ENCODE results near the gene TMEM135.

Gene TMEM135

GRCh38 chr11:87323899-87324298 is 286.2 kb downstream of the TMEM135 start:
- Mint-ChIP-seq H3K4me3 (no peak overlapping the region), H3K27ac (no peak overlapping the region), H3K4me1 (no peaks in the 10 kb centered on the region), H3K27me3 (no peaks in the 10 kb centered on the region), H3K9me3 (no peaks in the 10 kb centered on the region)
- DNase-seq, result no peak
- ATAC-seq, result no peak

- ATAC-seq (no peak), DNase-seq (no peak)
- H3K9me3 Mint-ChIP-seq, result no peaks in the 10 kb centered on the region
- no peak overlapping the region for H3K4me3 Mint-ChIP-seq
- no peaks in the 10 kb centered on the region for H3K4me1 Mint-ChIP-seq
- no peaks in the 10 kb centered on the region for H3K27me3 Mint-ChIP-seq
- peak overlapping the region in 1 of 2 donors; percentile 53 for H3K27ac Mint-ChIP-seq
Observed at GRCh38 chr11:87324817-87325489, 287.2 kb downstream of the TMEM135 start.

- ATAC-seq (no peak), DNase-seq (no peak)
- H3K4me3 Mint-ChIP-seq, result no peak overlapping the region
- no peaks in the 10 kb centered on the region for H3K9me3 Mint-ChIP-seq
- H3K4me1 Mint-ChIP-seq, result no peaks in the 10 kb centered on the region
- H3K27ac Mint-ChIP-seq, result no peak overlapping the region
- no peaks in the 10 kb centered on the region for H3K27me3 Mint-ChIP-seq
Observed at GRCh38 chr11:87325490-87325872, 287.7 kb downstream of the TMEM135 start.

GRCh38 chr11:87326594-87326993 is 288.9 kb downstream of the TMEM135 start:
- DNase-seq (no peak), ATAC-seq (no peak)
- H3K4me1 Mint-ChIP-seq, result no peaks in the 10 kb centered on the region
- no peak overlapping the region for H3K4me3 Mint-ChIP-seq
- no peak overlapping the region for H3K27ac Mint-ChIP-seq
- H3K27me3 Mint-ChIP-seq, result no peaks in the 10 kb centered on the region
- peaks cover 5 to 8% of the 10 kb centered on the region in 2 donors for H3K9me3 Mint-ChIP-seq

- Mint-ChIP-seq H3K27ac (no peak overlapping the region), H3K4me3 (no peak overlapping the region), H3K27me3 (no peaks in the 10 kb centered on the region), H3K4me1 (no peaks in the 10 kb centered on the region), H3K9me3 (peaks cover 5 to 26% of the 10 kb centered on the region in 2 donors)
- DNase-seq (no peak), ATAC-seq (no peak)
Observed at GRCh38 chr11:87329172-87329571, 291.4 kb downstream of the TMEM135 start.

- Mint-ChIP-seq H3K9me3 (peaks cover 5 to 27% of the 10 kb centered on the region in 2 donors), H3K27ac (no peak overlapping the region), H3K4me3 (no peak overlapping the region), H3K4me1 (no peaks in the 10 kb centered on the region), H3K27me3 (no peaks in the 10 kb centered on the region)
- ATAC-seq (no peak), DNase-seq (no peak)
Observed at GRCh38 chr11:87330187-87330601, 292.5 kb downstream of the TMEM135 start.

GRCh38 chr11:87331273-87331672 is 293.5 kb downstream of the TMEM135 start:
- ATAC-seq, result no peak
- no peak for DNase-seq
- Mint-ChIP-seq H3K4me1 (no peaks in the 10 kb centered on the region), H3K9me3 (peaks cover 5 to 34% of the 10 kb centered on the region in 2 donors), H3K4me3 (no peak overlapping the region), H3K27me3 (no peaks in the 10 kb centered on the region), H3K27ac (no peak overlapping the region)

- ATAC-seq (no peak), DNase-seq (no peak)
- H3K27ac Mint-ChIP-seq, result no peak overlapping the region
- H3K4me1 Mint-ChIP-seq, result no peaks in the 10 kb centered on the region
- no peak overlapping the region for H3K4me3 Mint-ChIP-seq
- H3K9me3 Mint-ChIP-seq, result peaks cover 21 to 28% of the 10 kb centered on the region in 2 donors
- H3K27me3 Mint-ChIP-seq, result no peaks in the 10 kb centered on the region
Observed at GRCh38 chr11:87338046-87338639, 300.4 kb downstream of the TMEM135 start.

GRCh38 chr11:87339416-87339815 is 301.7 kb downstream of the TMEM135 start:
- ATAC-seq (no peak), DNase-seq (no peak)
- Mint-ChIP-seq H3K27ac (no peak overlapping the region), H3K9me3 (peaks cover 21 to 26% of the 10 kb centered on the region in 2 donors), H3K4me1 (no peaks in the 10 kb centered on the region), H3K4me3 (no peak overlapping the region), H3K27me3 (no peaks in the 10 kb centered on the region)

- DNase-seq, result no peak
- no peak for ATAC-seq
- H3K9me3 Mint-ChIP-seq, result no peaks in the 10 kb centered on the region
- no peaks in the 10 kb centered on the region for H3K4me1 Mint-ChIP-seq
- no peak overlapping the region for H3K27ac Mint-ChIP-seq
- H3K27me3 Mint-ChIP-seq, result peaks cover 2% of the 10 kb centered on the region
- no peak overlapping the region for H3K4me3 Mint-ChIP-seq
Observed at GRCh38 chr11:87347441-87347840, 309.7 kb downstream of the TMEM135 start.

GRCh38 chr11:87347854-87348253 is 310.1 kb downstream of the TMEM135 start:
- DNase-seq, result no peak
- peaks cover 4% of the 10 kb centered on the region for H3K4me1 Mint-ChIP-seq
- no peak overlapping the region for H3K27ac Mint-ChIP-seq
- no peak for ATAC-seq
- no peaks in the 10 kb centered on the region for H3K9me3 Mint-ChIP-seq
- peaks cover 6% of the 10 kb centered on the region for H3K27me3 Mint-ChIP-seq
- H3K4me3 Mint-ChIP-seq, result no peak overlapping the region

- H3K4me1 Mint-ChIP-seq, result peaks cover 12% of the 10 kb centered on the region
- H3K9me3 Mint-ChIP-seq, result no peaks in the 10 kb centered on the region
- H3K27ac Mint-ChIP-seq, result no peak overlapping the region
- H3K4me3 Mint-ChIP-seq, result no peak overlapping the region
- ATAC-seq (no peak), DNase-seq (no peak)
- H3K27me3 Mint-ChIP-seq, result peaks cover 6% of the 10 kb centered on the region
Observed at GRCh38 chr11:87351676-87352075, 313.9 kb downstream of the TMEM135 start.

GRCh38 chr11:87352759-87353707 is 315.3 kb downstream of the TMEM135 start:
- H3K9me3 Mint-ChIP-seq, result no peaks in the 10 kb centered on the region
- peaks cover 6% of the 10 kb centered on the region for H3K27me3 Mint-ChIP-seq
- no peak overlapping the region for H3K27ac Mint-ChIP-seq
- peak; percentile 81 to 84 for DNase-seq
- peak; percentile 89 for ATAC-seq
- H3K4me1 Mint-ChIP-seq, result peaks cover 12% of the 10 kb centered on the region
- no peak overlapping the region for H3K4me3 Mint-ChIP-seq

- Mint-ChIP-seq H3K9me3 (no peaks in the 10 kb centered on the region), H3K4me3 (no peak overlapping the region), H3K4me1 (peaks cover 12% of the 10 kb centered on the region), H3K27me3 (peaks cover 6% of the 10 kb centered on the region), H3K27ac (no peak overlapping the region)
- DNase-seq, result no peak
- ATAC-seq, result no peak
Observed at GRCh38 chr11:87353771-87354345, 316.1 kb downstream of the TMEM135 start.

GRCh38 chr11:87355596-87355995 is 317.9 kb downstream of the TMEM135 start:
- Mint-ChIP-seq H3K27ac (no peak overlapping the region), H3K27me3 (peaks cover 6% of the 10 kb centered on the region), H3K9me3 (no peaks in the 10 kb centered on the region), H3K4me1 (peaks cover 12% of the 10 kb centered on the region), H3K4me3 (no peak overlapping the region)
- no peak for ATAC-seq
- DNase-seq, result no peak

Data from stimulated activated naive CD8-positive, alpha-beta T cell treated with anti-CD3 and anti-CD28 coated beads, Interleukin-15, amount 100 ng/mL, for 72 hours (primary cell).